Measurements from ENCODE around the gene SIK1.
"Not testable (repeated sequence)": the region's sequence is repeated elsewhere in the genome, so short reads cannot be mapped to it uniquely, and the experiment has no call there.

DNA sequence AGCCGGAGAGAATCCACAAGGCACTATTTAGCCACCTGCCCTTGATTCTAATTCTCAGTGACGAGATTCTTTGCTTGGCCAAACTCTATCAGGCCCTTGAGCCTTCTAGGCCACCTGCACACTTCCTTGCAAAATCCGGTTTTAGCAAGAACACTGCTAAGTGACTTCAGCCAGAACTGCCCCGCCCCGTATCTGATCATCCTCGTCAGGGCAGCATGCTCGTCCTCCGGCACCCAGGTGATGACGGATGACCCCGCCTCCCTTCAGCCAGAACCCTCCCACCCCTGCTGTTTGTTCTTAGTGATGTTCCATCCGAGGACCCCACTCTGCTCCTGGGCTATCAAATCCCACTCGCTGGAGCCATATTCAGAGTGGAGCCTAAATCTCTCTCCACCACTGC lies 32.1 kb upstream of the SIK1 start:
- TF ChIP-seq, protein P1, sequence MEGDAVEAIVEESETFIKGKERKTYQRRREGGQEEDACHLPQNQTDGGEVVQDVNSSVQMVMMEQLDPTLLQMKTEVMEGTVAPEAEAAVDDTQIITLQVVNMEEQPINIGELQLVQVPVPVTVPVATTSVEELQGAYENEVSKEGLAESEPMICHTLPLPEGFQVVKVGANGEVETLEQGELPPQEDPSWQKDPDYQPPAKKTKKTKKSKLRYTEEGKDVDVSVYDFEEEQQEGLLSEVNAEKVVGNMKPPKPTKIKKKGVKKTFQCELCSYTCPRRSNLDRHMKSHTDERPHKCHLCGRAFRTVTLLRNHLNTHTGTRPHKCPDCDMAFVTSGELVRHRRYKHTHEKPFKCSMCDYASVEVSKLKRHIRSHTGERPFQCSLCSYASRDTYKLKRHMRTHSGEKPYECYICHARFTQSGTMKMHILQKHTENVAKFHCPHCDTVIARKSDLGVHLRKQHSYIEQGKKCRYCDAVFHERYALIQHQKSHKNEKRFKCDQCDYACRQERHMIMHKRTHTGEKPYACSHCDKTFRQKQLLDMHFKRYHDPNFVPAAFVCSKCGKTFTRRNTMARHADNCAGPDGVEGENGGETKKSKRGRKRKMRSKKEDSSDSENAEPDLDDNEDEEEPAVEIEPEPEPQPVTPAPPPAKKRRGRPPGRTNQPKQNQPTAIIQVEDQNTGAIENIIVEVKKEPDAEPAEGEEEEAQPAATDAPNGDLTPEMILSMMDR (IDR thresholded peaks at IDR 0.05), result not testable (repeated sequence)
- TF ChIP-seq EZH2 (IDR thresholded peaks at IDR 0.05), result not testable (repeated sequence)

Measured in neural progenitor cell (in vitro differentiated cells).